ENCODE measurements around the gene SPDEF.

GRCh38 chr6:34595332-34596184, 39.4 kb upstream of the SPDEF start:
- TF ChIP-seq CTCF (IDR thresholded peaks at IDR 0.05) (no peak), POLR2A (IDR thresholded peaks at IDR 0.05) (no peak)

All from lower leg skin (tissue), 3 donors.